ENCODE results near the gene SRCAP.
"Not testable (repeated sequence)": the region's sequence is repeated elsewhere in the genome, so short reads cannot be mapped to it uniquely, and the experiment has no call there.

SRCAP gene

GRCh38 chr16:30664616-30665109 lies 34.3 kb upstream of the SRCAP start:
- DNase-seq: no peak

- no peak for DNase-seq
These were observed 33.7 kb upstream of the SRCAP start for GRCh38 chr16:30665155-30665829.

GRCh38 chr16:30665830-30666190 lies 33.2 kb upstream of the SRCAP start:
- DNase-seq: no peak

GRCh38 chr16:30666681-30667080 lies 32.3 kb upstream of the SRCAP start:
- no peak for DNase-seq

GRCh38 chr16:30667361-30667905 lies 31.5 kb upstream of the SRCAP start:
- DNase-seq: no peak

GRCh38 chr16:30668393-30668792 lies 30.6 kb upstream of the SRCAP start:
- DNase-seq: no peak

GRCh38 chr16:30669026-30669902 lies 29.7 kb upstream of the SRCAP start:
- no peak for DNase-seq

- DNase-seq: no peak
These were observed 28.8 kb upstream of the SRCAP start for GRCh38 chr16:30669903-30670824.

GRCh38 chr16:30675143-30675542 lies 23.8 kb upstream of the SRCAP start:
- no peak for DNase-seq

- no peak for DNase-seq
These were observed 20.9 kb upstream of the SRCAP start for GRCh38 chr16:30677931-30678585.

- DNase-seq: no peak
These were observed 20.4 kb upstream of the SRCAP start for GRCh38 chr16:30678586-30678970.

GRCh38 chr16:30680326-30680725 lies 18.6 kb upstream of the SRCAP start:
- DNase-seq: no peak

GRCh38 chr16:30688701-30689100 lies 10.3 kb upstream of the SRCAP start:
- no peak for DNase-seq

GRCh38 chr16:30691907-30692306 lies 7.1 kb upstream of the SRCAP start:
- DNase-seq: no peak

- DNase-seq: no peak
These were observed 6.4 kb upstream of the SRCAP start for GRCh38 chr16:30692396-30693064.

GRCh38 chr16:30694926-30695693 lies 3.9 kb upstream of the SRCAP start:
- no peak for DNase-seq

GRCh38 chr16:30696646-30697045 lies 2.3 kb upstream of the SRCAP start:
- DNase-seq: not testable (repeated sequence)

- DNase-seq: no peak
These were observed 1.5 kb upstream of the SRCAP start for GRCh38 chr16:30697264-30698138.

- DNase-seq: peak; percentile 99
These were observed 694 bp upstream of the SRCAP start for GRCh38 chr16:30698139-30698815.
